ENCODE measurements around the gene C16orf54. TPM values are rescaled to one million over a fixed set of nuclear protein-coding genes. Genes with fewer than 3 reads are reported as not detected.
"Not testable (repeated sequence)": the region's sequence is repeated elsewhere in the genome, so short reads cannot be mapped to it uniquely, and the experiment has no call there.

The C16orf54 gene
- total and polyA plus RNA-seq, 2 donors from 2014 or later: 0.39 to 4.9 TPM

GRCh38 chr16:29734786-29735185 is 11.0 kb downstream of the C16orf54 start:
- DNase-seq (no peak), FAIRE-seq (no peak)
- intact Hi-C loops (cut with DNase I): no loop called here
- Histone ChIP-seq H3K27me3 (ENCODE audit: control insufficient read depth, insufficient read depth, low read length) (no peaks in the 10 kb centered on the region), H3K4me3 (ENCODE audit: low read length in 3 of 3) (no peak overlapping the region), H3K36me3 (ENCODE audit: control insufficient read depth in 2 of 3, insufficient read depth in 3 of 3, low read length in 3 of 3) (no peaks in the 10 kb centered on the region), H3K9me3 (ENCODE audit: control insufficient read depth in 2 of 3, insufficient read depth in 1 of 3, low read length in 3 of 3) (peaks cover 0 to 2% (median 0%) of the 10 kb centered on the region in 3 donors), H3K4me1 (ENCODE audit: control insufficient read depth in 2 of 3, insufficient read depth in 2 of 3, low read depth in 1 of 3, low read length in 3 of 3) (no peaks in the 10 kb centered on the region), H3K9ac (ENCODE audit: low read length in 3 of 3) (no peak overlapping the region), H3K27ac (ENCODE audit: low read depth in 2 of 2, low read length in 2 of 2) (no peak overlapping the region)
- no peak for TF ChIP-seq CTCF (IDR thresholded peaks at IDR 0.05; ENCODE audit: borderline replicate concordance, extremely low read depth, insufficient read depth)

- H3K9ac ChIP-seq (ENCODE audit: low read length in 3 of 3); H3K27me3 ChIP-seq (ENCODE audit: control insufficient read depth, insufficient read depth, low read length); H3K4me1 ChIP-seq (ENCODE audit: control insufficient read depth in 2 of 3, insufficient read depth in 2 of 3, low read depth in 1 of 3, low read length in 3 of 3); H3K4me3 ChIP-seq (ENCODE audit: low read length in 3 of 3); H3K27ac ChIP-seq (ENCODE audit: low read depth in 2 of 2, low read length in 2 of 2); H3K36me3 ChIP-seq (ENCODE audit: control insufficient read depth in 2 of 3, insufficient read depth in 3 of 3, low read length in 3 of 3); FAIRE-seq; H3K9me3 ChIP-seq (ENCODE audit: control insufficient read depth in 2 of 3, insufficient read depth in 1 of 3, low read length in 3 of 3); intact Hi-C loops (cut with DNase I); DNase-seq: not testable (repeated sequence)
These were observed 13.8 kb downstream of the C16orf54 start for GRCh38 chr16:29731768-29732601.

GRCh38 chr16:29730649-29731048 is 15.1 kb downstream of the C16orf54 start:
- H3K9me3 ChIP-seq (ENCODE audit: control insufficient read depth in 2 of 3, insufficient read depth in 1 of 3, low read length in 3 of 3): no peaks in the 10 kb centered on the region
- H3K27me3 ChIP-seq (ENCODE audit: control insufficient read depth, insufficient read depth, low read length): no peaks in the 10 kb centered on the region
- TF ChIP-seq CTCF (IDR thresholded peaks at IDR 0.05; ENCODE audit: borderline replicate concordance, extremely low read depth, insufficient read depth): no peak
- H3K4me1 ChIP-seq (ENCODE audit: control insufficient read depth in 2 of 3, insufficient read depth in 2 of 3, low read depth in 1 of 3, low read length in 3 of 3): no peaks in the 10 kb centered on the region
- no peak overlapping the region for H3K4me3 ChIP-seq (ENCODE audit: low read length in 3 of 3)
- H3K9ac ChIP-seq (ENCODE audit: low read length in 3 of 3): no peak overlapping the region
- no peak overlapping the region for H3K27ac ChIP-seq (ENCODE audit: low read depth in 2 of 2, low read length in 2 of 2)
- no peaks in the 10 kb centered on the region for H3K36me3 ChIP-seq (ENCODE audit: control insufficient read depth in 2 of 3, insufficient read depth in 3 of 3, low read length in 3 of 3)
- intact Hi-C loops (cut with DNase I): no loop called here
- FAIRE-seq (no peak), DNase-seq (no peak)

- TF ChIP-seq CTCF (IDR thresholded peaks at IDR 0.05; ENCODE audit: borderline replicate concordance, extremely low read depth, insufficient read depth): peak; percentile 45
- Histone ChIP-seq H3K4me3 (ENCODE audit: low read length in 3 of 3) (peak overlapping the region in 1 of 3 donors; percentile 32), H3K27me3 (ENCODE audit: control insufficient read depth, insufficient read depth, low read length) (no peaks in the 10 kb centered on the region), H3K27ac (ENCODE audit: low read depth in 2 of 2, low read length in 2 of 2) (no peak overlapping the region), H3K4me1 (ENCODE audit: control insufficient read depth in 2 of 3, insufficient read depth in 2 of 3, low read depth in 1 of 3, low read length in 3 of 3) (no peaks in the 10 kb centered on the region), H3K9me3 (ENCODE audit: control insufficient read depth in 2 of 3, insufficient read depth in 1 of 3, low read length in 3 of 3) (no peaks in the 10 kb centered on the region), H3K9ac (ENCODE audit: low read length in 3 of 3) (peak overlapping the region in 1 of 3 donors; percentile 46), H3K36me3 (ENCODE audit: control insufficient read depth in 2 of 3, insufficient read depth in 3 of 3, low read length in 3 of 3) (no peaks in the 10 kb centered on the region)
- FAIRE-seq (no peak), DNase-seq (peak in 2 of 5 donors; percentile 56 to 70)
- intact Hi-C loops (cut with DNase I): no loop called here
These were observed 16.7 kb downstream of the C16orf54 start for GRCh38 chr16:29729116-29729521.

Measured in kidney (tissue), 14 donors.